K562 (cell line): Measurements from ENCODE around the gene GPR21. TPM values are rescaled to one million over a fixed set of nuclear protein-coding genes. Genes with fewer than 3 reads are reported as not detected.

Experiments used
- ATAC-seq: fragments of 200-7000 bp; cut with Tn5 transposase; 3 replicates; pipeline ENCODE4 v1.9.1; 2020; ENCODE audit warnings: moderate library complexity
- BruUV-seq: library from RNA; stranded (reverse); fragments of 400-500 nt; replicated peaks from 2 replicates; lab custom pipeline; 2021; lab: Mats Ljungman, UMichigan
- CTCF ChIA-PET: fragments of 300-600 bp; formaldehyde crosslinking; extraction: SDS; loops from one replicate; lab custom pipeline; 2021; ENCODE audit warnings: low intra/inter-chr PET ratio; lab: Yijun Ruan, JAX
- POLR2A ChIA-PET: fragments of 300-600, 350-650 bp; sonication (Branson Sonifier 250); formaldehyde crosslinking; extraction: SDS; loops from one replicate; lab custom pipeline; 2021; ENCODE audit warnings: antibody characterized with exemption, inconsistent platforms; lab: Yijun Ruan, JAX
- DNase-seq, 4 experiments: peaks; one replicate each; pipeline versions ENCODE4 v3.0.0 to v3.0.0-alpha.2; 2011 to 2018; ENCODE audit warnings: low spot score in 3 of 4, mixed read lengths in 3 of 4; ENCODE audit errors: extremely low read depth in 1 of 4
- FAIRE-seq: peaks from 2 replicates; lab custom pipeline; 2011; peaks lifted over from hg19 to GRCh38; lab: Jason Lieb, UNC
- H2AFZ ChIP-seq: 2 replicates; pipeline ENCODE4 v1.6.0; 2011; ENCODE audit warnings: low read depth, low read length, control low read depth, inconsistent platforms
- H3K27ac ChIP-seq: fragments of 200-600 bp; 3 replicates; pipeline ENCODE4 v1.8.0; 2011; ENCODE audit warnings: low read depth, mild to moderate bottlenecking, control low read depth, inconsistent platforms, low read length, moderate library complexity, mixed read lengths; ENCODE audit errors: extremely low read depth
- H3K27me3 ChIP-seq, 2 experiments: fragments of 300-600 bp in 1 of 2; 2 replicates in 1 of 2; 3 replicates in 1 of 2; pipeline versions ENCODE4 v1.6.0 to v1.8.0; 2011; ENCODE audit warnings: inconsistent platforms in 2 of 2, low read length in 2 of 2, mild to moderate bottlenecking in 1 of 2, mixed read lengths in 1 of 2, moderate library complexity in 1 of 2; ENCODE audit not compliant: control insufficient read depth in 2 of 2, insufficient read depth in 2 of 2
- H3K36me3 ChIP-seq: fragments of 300-600 bp; 3 replicates; pipeline ENCODE4 v1.8.0; 2011; ENCODE audit warnings: mild to moderate bottlenecking, low read length, inconsistent platforms; ENCODE audit not compliant: control insufficient read depth, insufficient read depth
- H3K4me1 ChIP-seq, 2 experiments: fragments of 200-600 bp in 1 of 2; replicated peaks in 1 of 2; 2 replicates in 1 of 2; 3 replicates in 1 of 2; pipeline versions ENCODE4 v1.5.1 to v1.8.0; 2011; ENCODE audit warnings: inconsistent platforms in 2 of 2, low read length in 2 of 2, mild to moderate bottlenecking in 1 of 2, mixed read lengths in 1 of 2, moderate library complexity in 1 of 2; ENCODE audit not compliant: control insufficient read depth in 2 of 2, insufficient read depth in 2 of 2
- H3K4me2 ChIP-seq: 2 replicates; pipeline ENCODE4 v1.6.1; 2011; ENCODE audit warnings: low read length, control low read depth, inconsistent platforms, mixed read lengths; ENCODE audit not compliant: insufficient read depth
- H3K4me3 ChIP-seq: fragments of 200-600 bp; sonication (generic), shearing (Covaris generic); 2 replicates; pipeline ENCODE4 v1.5.1; 2016; ENCODE audit warnings: control low read depth, inconsistent platforms
- H3K79me2 ChIP-seq: fragments of 200-600 bp; 3 replicates; pipeline ENCODE4 v1.8.0; 2011; ENCODE audit warnings: low read length, inconsistent platforms; ENCODE audit not compliant: control insufficient read depth, insufficient read depth
- H3K9ac ChIP-seq, 2 experiments: 2 replicates each; pipeline versions ENCODE4 v1.6.0 to v1.6.1; 2011; ENCODE audit warnings: low read depth in 2 of 2, low read length in 2 of 2, control low read depth in 1 of 2, inconsistent platforms in 1 of 2, mild to moderate bottlenecking in 1 of 2, mixed read lengths in 1 of 2; ENCODE audit not compliant: insufficient read depth in 1 of 2
- H3K9me1 ChIP-seq: one replicate; pipeline ENCODE4 v1.6.0; 2011; ENCODE audit warnings: inconsistent platforms, mild to moderate bottlenecking, low read length, moderate library complexity; ENCODE audit not compliant: control insufficient read depth, insufficient read depth
- H3K9me3 ChIP-seq: replicated peaks from 2 replicates; pipeline ENCODE4 v1.5.1; 2011; ENCODE audit warnings: low read depth, low read length, inconsistent platforms; ENCODE audit not compliant: control insufficient read depth, insufficient read depth
- H4K20me1 ChIP-seq: replicated peaks from 2 replicates; pipeline ENCODE4 v1.6.1; 2011; ENCODE audit warnings: low read length, inconsistent platforms, mixed read lengths; ENCODE audit not compliant: control insufficient read depth, insufficient read depth
- CCAR2 ChIP-seq: fragments of 200-400 bp; formaldehyde crosslinking; IDR thresholded peaks from 2 replicates; pipeline ENCODE4 v1.6.1; 2017; ENCODE audit warnings: mild to moderate bottlenecking, low read depth, low read length
- COPS2 ChIP-seq: fragments of 450-650 bp; conservative IDR thresholded peaks from 2 replicates; pipeline ENCODE4 v1.6.1; 2016; ENCODE audit warnings: mild to moderate bottlenecking, moderate library complexity
- CREB1 ChIP-seq, 2 experiments: sonication (generic) in 1 of 2; formaldehyde crosslinking in 1 of 2; IDR thresholded peaks; 2 replicates each; pipeline versions ENCODE4 v1.6.1 to v1.8.0; 2012 to 2022; ENCODE audit warnings: inconsistent platforms in 1 of 2, mild to moderate bottlenecking in 1 of 2, missing genetic modification reagents in 1 of 2, moderate library complexity in 1 of 2
- GABPA ChIP-seq: fragments of 200-800 bp; sonication (Bioruptor generic); conservative IDR thresholded peaks from 2 replicates; pipeline ENCODE4 v1.6.1; 2016; ENCODE audit warnings: low read depth, missing genetic modification characterization, missing compliant biosample characterization
- GATA2 ChIP-seq: sonication (generic); formaldehyde crosslinking; IDR thresholded peaks from 2 replicates; pipeline ENCODE4 v1.4.0; 2020; ENCODE audit warnings: mild to moderate bottlenecking, missing genetic modification reagents
- HEY1 ChIP-seq: fragments of 250-450 bp; sonication (Bioruptor Pico); IDR thresholded peaks from 2 replicates; pipeline ENCODE4 v1.5.0; 2020; ENCODE audit warnings: mild to moderate bottlenecking, moderate library complexity, borderline replicate concordance
- PCBP1 ChIP-seq: fragments of 200-400 bp; formaldehyde crosslinking; IDR thresholded peaks from 2 replicates; pipeline ENCODE4 v1.6.1; 2018; ENCODE audit warnings: mild to moderate bottlenecking, low read depth, low read length; ENCODE audit not compliant: poor library complexity, severe bottlenecking
- RBM17 ChIP-seq: fragments of 200-400 bp; formaldehyde crosslinking; IDR thresholded peaks from 2 replicates; pipeline ENCODE4 v1.6.1; 2017; ENCODE audit warnings: low read depth, mild to moderate bottlenecking, low read length, borderline replicate concordance
- ZNF445 ChIP-seq: fragments of 250-450 bp; sonication (Bioruptor Pico); IDR thresholded peaks from 2 replicates; pipeline ENCODE4 v1.4.0; 2020; ENCODE audit warnings: low read depth, mild to moderate bottlenecking, moderate library complexity
- WGBS: fragments of 100-300 bp; shearing (Covaris generic); methylation state at CpG from one replicate; pipeline ENCODE4 v1.1.6; 2016; ENCODE audit warnings: low coverage, mixed read lengths; ENCODE audit not compliant: insufficient coverage; ENCODE audit errors: missing lambda C conversion rate; 5-methylcytosine and 5-hydroxymethylcytosine counted together
- in situ Hi-C: fragments of 300-500 bp; cut with MboI; formaldehyde crosslinking; loops from 4 replicates; pipeline ENCODE4 v1.15.0; 2018; ENCODE audit warnings: inconsistent platforms, mixed read lengths
- intact Hi-C: fragments of 100-400 bp; cut with micrococcal nuclease; formaldehyde crosslinking; loops from 2 replicates; pipeline ENCODE4 v1.14.2; 2022
- polyA plus RNA-seq, 8 experiments: library from polyadenylated mRNA; depleted of rRNA in 4 of 8; stranded (reverse) in 5 of 8; unstranded in 3 of 8; fragments of >200 nt; fragmentation: Nextera tagmentation in 2 of 8; fragmentation: Illumina TruSeq in 1 of 8; extraction: Ambion mirVana in 2 of 8; extraction: Trizol in 1 of 8; gene quantifications; 2 replicates each; pipeline versions ENCODE4 v1.2.1 to v1.2.3, GENCODE V29; 2011 to 2014; ENCODE audit warnings: inconsistent platforms in 1 of 8, missing spikeins in 1 of 8
- total RNA-seq, 7 experiments: library from RNA; depleted of rRNA in 6 of 7; stranded (reverse); fragments of >200 nt in 6 of 7; fragmentation: Illumina TruSeq in 2 of 7; extraction: Trizol in 2 of 7; gene quantifications; 2 replicates each; pipeline versions ENCODE4 v1.2.1 to v1.2.3, GENCODE V29; 2011 to 2021; ENCODE audit warnings: low replicate concordance in 1 of 7
- TF ChIP-seq, protein P1 (sequence below): fragments of 450-650 bp; IDR thresholded peaks from 2 replicates; pipeline ENCODE4 v1.6.1; 2016; ENCODE audit warnings: low read depth, mild to moderate bottlenecking, moderate library complexity
- TF ChIP-seq, protein P2 (sequence below): IDR thresholded peaks from 2 replicates; pipeline ENCODE4 v1.6.1; 2012; ENCODE audit warnings: low read depth, low read length, improper control_type of control experiment, borderline replicate concordance
- TF ChIP-seq, protein P3 (sequence below), 2 experiments: fragments of 450-650 bp; formaldehyde crosslinking in 1 of 2; IDR thresholded peaks; 2 replicates each; pipeline versions ENCODE4 v1.4.0 to v1.6.1; 2014 to 2020; ENCODE audit warnings: mild to moderate bottlenecking in 2 of 2, borderline replicate concordance in 1 of 2, low read depth in 1 of 2

GPR21 gene
- total and polyA plus RNA-seq, 9 of the 15 experiments (the other 6 are each of a cell fraction or from before 2014, with no cell fraction given), result 0.16 to 0.83 (median 0.36) TPM; not detected in 6

DNA sequence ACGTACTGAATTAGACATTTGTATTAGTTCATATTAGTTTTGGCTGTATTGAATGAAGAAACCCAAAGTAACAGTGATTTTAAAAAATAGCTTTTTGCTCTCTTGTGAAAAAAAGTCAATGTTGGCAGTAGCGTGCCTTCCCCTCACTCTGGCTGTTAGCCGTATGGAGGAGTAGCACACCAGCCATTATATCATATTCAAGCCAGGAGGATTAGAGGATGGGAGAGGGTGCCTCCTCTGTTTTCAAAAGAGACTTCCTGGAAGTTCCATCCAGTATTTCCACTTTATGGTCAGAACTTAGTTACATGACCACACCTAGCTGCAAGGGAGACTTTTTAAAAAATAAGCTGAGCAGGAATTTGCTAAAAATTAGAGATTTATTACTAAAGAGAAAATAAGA lies 41.2 kb downstream of the GPR21 start:
- Histone ChIP-seq H3K27ac (no peak overlapping the region), H4K20me1 (no peaks in the 10 kb centered on the region), H3K27me3 (no peaks in the 10 kb centered on the region), H3K36me3 (peaks cover 25% of the 10 kb centered on the region), H3K9ac (no peak overlapping the region), H3K4me2 (no peak overlapping the region), H3K9me1 (no peaks in the 10 kb centered on the region), H3K4me1 (no peaks in the 10 kb centered on the region), H3K9me3 (no peaks in the 10 kb centered on the region), H3K4me3 (no peak overlapping the region), H3K79me2 (no peaks in the 10 kb centered on the region), H2AFZ (no peak overlapping the region)
- intact Hi-C loops (no loop called here), in situ Hi-C loops (no loop called here)
- CTCF ChIA-PET, result no interaction called here
- no peak for DNase-seq
- POLR2A ChIA-PET, result interaction anchor here (1.1 kb wide), 1 partner anchor 281 kb away, joined by 3 read pairs; no protein-coding TSS in a partner anchor
- no peak for FAIRE-seq
- BruUV-seq, result no TSS peak
- no peak for ATAC-seq
- 100% methylated on average over 3 of the region's 3 CpGs for WGBS
- TF ChIP-seq, protein P1, sequence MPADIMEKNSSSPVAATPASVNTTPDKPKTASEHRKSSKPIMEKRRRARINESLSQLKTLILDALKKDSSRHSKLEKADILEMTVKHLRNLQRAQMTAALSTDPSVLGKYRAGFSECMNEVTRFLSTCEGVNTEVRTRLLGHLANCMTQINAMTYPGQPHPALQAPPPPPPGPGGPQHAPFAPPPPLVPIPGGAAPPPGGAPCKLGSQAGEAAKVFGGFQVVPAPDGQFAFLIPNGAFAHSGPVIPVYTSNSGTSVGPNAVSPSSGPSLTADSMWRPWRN, result no peak
- TF ChIP-seq, protein P2, sequence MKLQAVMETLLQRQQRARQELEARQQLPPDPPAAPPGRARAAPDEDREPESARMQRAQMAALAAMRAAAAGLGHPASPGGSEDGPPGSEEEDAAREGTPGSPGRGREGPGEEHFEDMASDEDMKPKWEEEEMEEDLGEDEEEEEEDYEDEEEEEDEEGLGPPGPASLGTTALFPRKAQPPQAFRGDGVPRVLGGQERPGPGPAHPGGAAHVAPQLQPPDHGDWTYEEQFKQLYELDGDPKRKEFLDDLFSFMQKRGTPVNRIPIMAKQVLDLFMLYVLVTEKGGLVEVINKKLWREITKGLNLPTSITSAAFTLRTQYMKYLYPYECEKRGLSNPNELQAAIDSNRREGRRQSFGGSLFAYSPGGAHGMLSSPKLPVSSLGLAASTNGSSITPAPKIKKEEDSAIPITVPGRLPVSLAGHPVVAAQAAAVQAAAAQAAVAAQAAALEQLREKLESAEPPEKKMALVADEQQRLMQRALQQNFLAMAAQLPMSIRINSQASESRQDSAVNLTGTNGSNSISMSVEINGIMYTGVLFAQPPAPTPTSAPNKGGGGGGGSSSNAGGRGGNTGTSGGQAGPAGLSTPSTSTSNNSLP, result no peak
- TF ChIP-seq HEY1 (CRISPR knock-in tag), result no peak
- TF ChIP-seq GATA2, result no peak
- no peak for TF ChIP-seq COPS2
- no peak for TF ChIP-seq RBM17
- no peak for TF ChIP-seq ZNF445 (CRISPR knock-in tag)
- no peak for TF ChIP-seq PCBP1
- TF ChIP-seq, protein P3, sequence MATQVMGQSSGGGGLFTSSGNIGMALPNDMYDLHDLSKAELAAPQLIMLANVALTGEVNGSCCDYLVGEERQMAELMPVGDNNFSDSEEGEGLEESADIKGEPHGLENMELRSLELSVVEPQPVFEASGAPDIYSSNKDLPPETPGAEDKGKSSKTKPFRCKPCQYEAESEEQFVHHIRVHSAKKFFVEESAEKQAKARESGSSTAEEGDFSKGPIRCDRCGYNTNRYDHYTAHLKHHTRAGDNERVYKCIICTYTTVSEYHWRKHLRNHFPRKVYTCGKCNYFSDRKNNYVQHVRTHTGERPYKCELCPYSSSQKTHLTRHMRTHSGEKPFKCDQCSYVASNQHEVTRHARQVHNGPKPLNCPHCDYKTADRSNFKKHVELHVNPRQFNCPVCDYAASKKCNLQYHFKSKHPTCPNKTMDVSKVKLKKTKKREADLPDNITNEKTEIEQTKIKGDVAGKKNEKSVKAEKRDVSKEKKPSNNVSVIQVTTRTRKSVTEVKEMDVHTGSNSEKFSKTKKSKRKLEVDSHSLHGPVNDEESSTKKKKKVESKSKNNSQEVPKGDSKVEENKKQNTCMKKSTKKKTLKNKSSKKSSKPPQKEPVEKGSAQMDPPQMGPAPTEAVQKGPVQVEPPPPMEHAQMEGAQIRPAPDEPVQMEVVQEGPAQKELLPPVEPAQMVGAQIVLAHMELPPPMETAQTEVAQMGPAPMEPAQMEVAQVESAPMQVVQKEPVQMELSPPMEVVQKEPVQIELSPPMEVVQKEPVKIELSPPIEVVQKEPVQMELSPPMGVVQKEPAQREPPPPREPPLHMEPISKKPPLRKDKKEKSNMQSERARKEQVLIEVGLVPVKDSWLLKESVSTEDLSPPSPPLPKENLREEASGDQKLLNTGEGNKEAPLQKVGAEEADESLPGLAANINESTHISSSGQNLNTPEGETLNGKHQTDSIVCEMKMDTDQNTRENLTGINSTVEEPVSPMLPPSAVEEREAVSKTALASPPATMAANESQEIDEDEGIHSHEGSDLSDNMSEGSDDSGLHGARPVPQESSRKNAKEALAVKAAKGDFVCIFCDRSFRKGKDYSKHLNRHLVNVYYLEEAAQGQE (IDR thresholded peaks at IDR 0.05; ENCODE audit: borderline replicate concordance), result no peak
- TF ChIP-seq, protein P3 (CRISPR knock-in tag; IDR thresholded peaks at IDR 0.05; ENCODE audit: low read depth), result no peak
- no peak for TF ChIP-seq CREB1 (IDR thresholded peaks at IDR 0.05)
- TF ChIP-seq CREB1 (CRISPR knock-in tag; IDR thresholded peaks at IDR 0.05), result no peak
- TF ChIP-seq CCAR2, result no peak
- no peak for TF ChIP-seq GABPA (tag)
